ENCODE measurements around the gene ADARB1.

ADARB1 gene

DNA sequence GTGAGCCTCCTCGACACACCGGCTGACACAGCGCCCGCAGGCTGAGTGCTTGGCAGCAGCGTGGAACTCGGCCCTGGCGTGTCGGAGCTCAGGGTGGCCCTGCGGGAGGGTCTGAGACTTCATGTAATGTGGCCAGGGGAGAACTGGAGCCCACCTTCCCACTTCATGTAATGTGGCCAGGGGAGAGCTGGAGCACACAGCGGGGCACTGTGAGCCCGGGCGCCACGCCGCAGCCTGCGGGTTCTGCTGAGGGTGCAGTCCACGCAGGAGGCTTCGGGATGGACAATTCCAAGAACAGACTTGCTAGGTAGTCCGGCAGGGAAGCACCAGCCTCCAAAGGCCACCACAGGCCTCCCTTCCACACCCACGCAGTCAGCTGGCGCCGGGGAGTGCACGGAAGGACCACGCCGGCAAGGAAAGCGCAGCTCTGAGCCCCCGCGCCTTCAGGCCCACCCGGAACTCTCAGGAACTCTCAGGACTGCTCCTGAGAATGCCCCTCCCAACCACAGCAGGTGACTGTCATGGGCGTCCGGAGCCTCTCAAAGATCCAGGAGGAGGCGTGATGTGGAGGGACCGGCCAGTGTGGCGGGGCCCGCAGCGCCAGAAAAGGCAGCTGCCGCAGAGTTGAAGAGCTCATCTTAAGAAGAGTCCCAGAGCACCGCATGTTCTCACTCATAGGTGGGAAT is 19.3 kb upstream of the ADARB1 start:
- TF ChIP-seq, protein P1, sequence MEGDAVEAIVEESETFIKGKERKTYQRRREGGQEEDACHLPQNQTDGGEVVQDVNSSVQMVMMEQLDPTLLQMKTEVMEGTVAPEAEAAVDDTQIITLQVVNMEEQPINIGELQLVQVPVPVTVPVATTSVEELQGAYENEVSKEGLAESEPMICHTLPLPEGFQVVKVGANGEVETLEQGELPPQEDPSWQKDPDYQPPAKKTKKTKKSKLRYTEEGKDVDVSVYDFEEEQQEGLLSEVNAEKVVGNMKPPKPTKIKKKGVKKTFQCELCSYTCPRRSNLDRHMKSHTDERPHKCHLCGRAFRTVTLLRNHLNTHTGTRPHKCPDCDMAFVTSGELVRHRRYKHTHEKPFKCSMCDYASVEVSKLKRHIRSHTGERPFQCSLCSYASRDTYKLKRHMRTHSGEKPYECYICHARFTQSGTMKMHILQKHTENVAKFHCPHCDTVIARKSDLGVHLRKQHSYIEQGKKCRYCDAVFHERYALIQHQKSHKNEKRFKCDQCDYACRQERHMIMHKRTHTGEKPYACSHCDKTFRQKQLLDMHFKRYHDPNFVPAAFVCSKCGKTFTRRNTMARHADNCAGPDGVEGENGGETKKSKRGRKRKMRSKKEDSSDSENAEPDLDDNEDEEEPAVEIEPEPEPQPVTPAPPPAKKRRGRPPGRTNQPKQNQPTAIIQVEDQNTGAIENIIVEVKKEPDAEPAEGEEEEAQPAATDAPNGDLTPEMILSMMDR (IDR thresholded peaks at IDR 0.05; ENCODE audit: borderline replicate concordance, extremely low read depth, low read length, poor library complexity, severe bottlenecking), result no peak
- no peak for TF ChIP-seq EZH2 (IDR thresholded peaks at IDR 0.05; ENCODE audit: borderline replicate concordance, low read depth, low read length, severe bottlenecking)
- no peak overlapping the region for H3K4me3 ChIP-seq (ENCODE audit: low read depth in 1 of 2, low read length in 2 of 2)
- no peaks in the 10 kb centered on the region for H3K4me1 ChIP-seq (ENCODE audit: insufficient read depth, low read length)
- ATAC-seq (ENCODE audit: insufficient read depth, low read depth) (no peak), DNase-seq (no peak)
- no peaks in the 10 kb centered on the region for H4K20me1 ChIP-seq (ENCODE audit: insufficient read depth, low read length)
- no peaks in the 10 kb centered on the region for H3K79me2 ChIP-seq (ENCODE audit: insufficient read depth, low read length)
- no peaks in the 10 kb centered on the region for H3K27me3 ChIP-seq (ENCODE audit: insufficient read depth, low read length, poor library complexity)
- H3K27ac ChIP-seq (ENCODE audit: low read length), result no peak overlapping the region
- H2AFZ ChIP-seq (ENCODE audit: low read depth, low read length), result no peak overlapping the region
- no peaks in the 10 kb centered on the region for H3K9me3 ChIP-seq (ENCODE audit: insufficient read depth, low read length, severe bottlenecking)
- no peak overlapping the region for H3K4me2 ChIP-seq (ENCODE audit: insufficient read depth, low read length)
- no peak overlapping the region for H3K9ac ChIP-seq (ENCODE audit: low read depth, low read length)
- H3K36me3 ChIP-seq (ENCODE audit: insufficient read depth, low read length), result no peaks in the 10 kb centered on the region

DNA sequence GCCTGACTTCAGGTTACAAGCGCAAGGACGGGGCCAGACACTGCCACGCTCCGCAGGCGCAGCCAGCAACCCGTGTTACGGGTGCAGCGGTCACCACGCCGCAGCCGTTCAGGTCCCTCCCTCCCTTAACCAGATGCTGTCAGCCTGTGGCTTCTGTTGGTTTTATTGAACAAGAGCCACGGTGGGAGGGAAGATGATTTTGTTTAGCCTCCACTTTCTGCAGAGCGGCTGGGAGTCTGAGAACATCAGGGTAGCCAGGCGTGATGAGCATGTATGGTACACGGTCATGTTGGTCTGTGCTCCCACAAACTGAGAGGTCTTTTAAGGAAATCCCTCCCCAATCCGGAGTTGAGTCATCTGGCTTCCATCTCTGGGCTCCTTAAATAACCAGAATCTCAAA is 18.5 kb upstream of the ADARB1 start:
- ATAC-seq (ENCODE audit: insufficient read depth, low read depth) (no peak), DNase-seq (no peak)
- Histone ChIP-seq H3K79me2 (ENCODE audit: insufficient read depth, low read length) (no peaks in the 10 kb centered on the region), H3K27ac (ENCODE audit: low read length) (no peak overlapping the region), H3K4me3 (ENCODE audit: low read depth in 1 of 2, low read length in 2 of 2) (no peak overlapping the region), H3K4me2 (ENCODE audit: insufficient read depth, low read length) (no peak overlapping the region), H4K20me1 (ENCODE audit: insufficient read depth, low read length) (no peaks in the 10 kb centered on the region), H3K9me3 (ENCODE audit: insufficient read depth, low read length, severe bottlenecking) (no peaks in the 10 kb centered on the region), H3K36me3 (ENCODE audit: insufficient read depth, low read length) (no peaks in the 10 kb centered on the region), H3K4me1 (ENCODE audit: insufficient read depth, low read length) (no peaks in the 10 kb centered on the region), H3K27me3 (ENCODE audit: insufficient read depth, low read length, poor library complexity) (no peaks in the 10 kb centered on the region), H3K9ac (ENCODE audit: low read depth, low read length) (no peak overlapping the region), H2AFZ (ENCODE audit: low read depth, low read length) (no peak overlapping the region)
- TF ChIP-seq, protein P1 (IDR thresholded peaks at IDR 0.05; ENCODE audit: borderline replicate concordance, extremely low read depth, low read length, poor library complexity, severe bottlenecking), result no peak
- TF ChIP-seq EZH2 (IDR thresholded peaks at IDR 0.05; ENCODE audit: borderline replicate concordance, low read depth, low read length, severe bottlenecking), result no peak

- Histone ChIP-seq H3K36me3 (ENCODE audit: insufficient read depth, low read length) (no peaks in the 10 kb centered on the region), H3K27ac (ENCODE audit: low read length) (no peak overlapping the region), H2AFZ (ENCODE audit: low read depth, low read length) (no peak overlapping the region), H3K79me2 (ENCODE audit: insufficient read depth, low read length) (no peaks in the 10 kb centered on the region), H3K27me3 (ENCODE audit: insufficient read depth, low read length, poor library complexity) (no peaks in the 10 kb centered on the region), H4K20me1 (ENCODE audit: insufficient read depth, low read length) (no peaks in the 10 kb centered on the region), H3K4me3 (ENCODE audit: low read depth in 1 of 2, low read length in 2 of 2) (no peak overlapping the region), H3K9me3 (ENCODE audit: insufficient read depth, low read length, severe bottlenecking) (no peaks in the 10 kb centered on the region), H3K4me1 (ENCODE audit: insufficient read depth, low read length) (no peaks in the 10 kb centered on the region), H3K9ac (ENCODE audit: low read depth, low read length) (no peak overlapping the region), H3K4me2 (ENCODE audit: insufficient read depth, low read length) (no peak overlapping the region)
- no peak for DNase-seq
- TF ChIP-seq, protein P1 (IDR thresholded peaks at IDR 0.05; ENCODE audit: borderline replicate concordance, extremely low read depth, low read length, poor library complexity, severe bottlenecking), result no peak
- no peak for TF ChIP-seq EZH2 (IDR thresholded peaks at IDR 0.05; ENCODE audit: borderline replicate concordance, low read depth, low read length, severe bottlenecking)
- ATAC-seq (ENCODE audit: insufficient read depth, low read depth), result no peak
Observed at GRCh38 chr21:45056296-45056904, 18.0 kb upstream of the ADARB1 start.
